Left renal cortex interstitium (tissue), 4 donors: ENCODE measurements around the gene CNOT11. TPM values are rescaled to one million over a fixed set of nuclear protein-coding genes. Genes with fewer than 3 reads are reported as not detected.

Source experiments
- DNase-seq, 4 donors: peaks; one replicate each; pipeline ENCODE4 v3.0.0-alpha.2; 2013; ENCODE audit warnings: low read depth in 4 of 4, low spot score in 2 of 4, missing footprints in 1 of 4
- polyA plus RNA-seq, 4 donors: library from polyadenylated mRNA; unstranded; fragments of 120-200 nt; gene quantifications; one replicate each; pipeline ENCODE4 v1.2.1, GENCODE V29; 2013; ENCODE audit not compliant: insufficient read length in 4 of 4

Gene CNOT11
- polyA plus RNA-seq, 4 donors = 47.1 to 61.8 (median 54.5) TPM

DNA sequence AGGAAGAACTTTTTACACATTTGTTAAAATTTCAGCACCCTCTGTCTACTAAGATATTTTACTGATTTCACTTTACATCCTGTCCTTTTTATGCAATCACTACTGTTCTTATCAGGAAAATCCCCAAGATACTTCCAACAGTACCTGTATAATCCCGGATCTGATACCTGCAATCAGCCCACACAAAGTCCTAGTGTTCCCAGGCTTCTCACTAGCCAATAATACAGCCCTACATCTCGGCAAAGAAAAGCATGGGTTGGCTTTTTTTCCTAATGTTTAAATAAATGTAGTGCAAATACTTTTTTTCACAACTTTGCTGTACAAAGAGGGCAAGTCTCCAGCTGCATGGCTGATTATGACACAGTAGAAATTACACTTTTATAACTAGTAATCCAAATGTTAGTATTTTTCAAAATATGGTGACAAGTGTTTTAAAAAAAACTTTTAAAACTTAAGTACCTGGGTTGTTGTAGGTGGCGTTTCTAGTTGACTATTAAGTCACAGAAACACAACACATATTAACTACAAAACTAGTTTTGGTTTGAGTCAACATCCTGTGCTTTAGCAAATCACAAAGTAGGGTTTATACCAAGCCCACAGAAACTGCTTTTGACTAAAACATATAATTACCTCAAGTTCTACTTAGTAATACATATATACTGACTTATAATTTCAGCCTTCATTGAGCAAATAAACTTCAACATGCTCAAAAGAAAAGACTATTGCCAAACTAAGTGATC is 19.5 kb downstream of the CNOT11 start:
- DNase-seq = no peak

DNA sequence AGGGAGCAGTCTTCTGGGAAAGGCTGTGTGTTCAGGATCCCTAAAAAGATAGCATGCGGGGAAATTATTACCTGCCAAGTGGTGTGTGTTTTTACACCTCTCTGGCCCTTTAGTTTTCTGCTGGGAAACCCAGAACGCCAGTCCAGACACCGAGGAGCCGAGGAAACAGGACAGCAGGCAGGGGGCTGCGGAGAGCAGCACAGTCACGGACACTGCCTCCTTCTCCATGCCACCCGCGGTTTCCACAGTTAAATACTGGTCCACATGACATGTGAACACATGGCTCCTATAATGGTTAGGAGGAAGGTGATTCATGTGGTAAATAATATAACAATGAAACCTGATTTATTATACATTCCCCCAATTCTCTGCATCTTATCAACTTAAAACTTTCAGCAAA is 20.4 kb downstream of the CNOT11 start:
- no peak for DNase-seq

DNA sequence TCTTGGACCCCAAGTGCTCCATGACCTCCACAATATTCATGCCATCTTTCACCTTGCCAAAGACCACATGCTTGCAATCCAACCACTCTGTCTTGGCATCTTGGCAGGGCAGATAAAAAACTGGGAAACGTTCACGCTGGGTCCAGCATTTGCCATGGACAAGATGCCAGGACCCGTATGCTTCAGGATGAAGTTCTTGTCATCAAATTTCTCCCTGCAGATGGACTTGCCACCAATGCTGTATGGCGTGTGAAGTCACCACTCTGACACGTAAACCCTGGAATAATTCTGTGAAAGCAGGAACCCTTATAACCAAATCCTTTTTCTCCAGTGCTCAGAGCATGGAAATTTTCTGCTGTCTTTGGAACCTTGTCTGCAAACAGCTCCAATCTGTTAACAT is 21.5 kb downstream of the CNOT11 start:
- no peak for DNase-seq

DNA sequence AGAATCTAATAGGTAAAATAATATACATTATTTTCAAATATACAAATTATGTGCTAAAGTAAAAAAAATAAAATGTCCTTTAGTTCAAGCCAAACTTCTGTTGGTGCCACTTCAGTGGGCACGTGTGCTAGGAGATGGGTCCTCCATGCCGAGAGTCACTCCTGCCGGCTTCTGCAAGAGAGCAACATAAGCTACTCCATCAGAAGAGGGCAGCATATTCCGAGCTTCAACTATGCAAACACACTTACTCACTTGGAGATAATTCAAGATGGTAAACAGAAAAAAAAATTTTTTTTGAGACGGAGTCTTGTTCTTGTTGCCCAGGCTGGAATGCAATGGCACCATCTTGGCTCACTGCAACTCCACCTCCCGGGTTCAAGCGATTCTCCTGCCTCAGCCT is 24.4 kb downstream of the CNOT11 start:
- DNase-seq = no peak

DNA sequence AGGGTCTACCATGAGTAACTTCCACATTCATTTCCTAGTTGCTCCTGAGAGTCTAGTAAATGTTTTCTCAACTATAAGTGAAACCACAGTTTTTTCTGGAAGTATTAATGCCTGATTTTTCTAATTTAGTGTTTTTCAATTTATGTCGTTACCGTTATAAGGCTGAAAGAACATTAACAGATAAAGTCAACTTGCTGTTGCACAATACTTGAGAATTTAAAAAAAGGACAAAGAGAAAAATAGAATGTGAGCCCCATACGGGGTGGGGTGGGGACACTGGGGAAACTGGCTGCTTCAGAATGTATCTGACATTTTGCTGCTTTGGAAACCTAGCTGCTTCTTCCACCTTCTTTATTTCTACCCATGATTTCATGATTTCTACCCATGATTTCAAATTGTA is 26.2 kb downstream of the CNOT11 start:
- DNase-seq = no peak

DNA sequence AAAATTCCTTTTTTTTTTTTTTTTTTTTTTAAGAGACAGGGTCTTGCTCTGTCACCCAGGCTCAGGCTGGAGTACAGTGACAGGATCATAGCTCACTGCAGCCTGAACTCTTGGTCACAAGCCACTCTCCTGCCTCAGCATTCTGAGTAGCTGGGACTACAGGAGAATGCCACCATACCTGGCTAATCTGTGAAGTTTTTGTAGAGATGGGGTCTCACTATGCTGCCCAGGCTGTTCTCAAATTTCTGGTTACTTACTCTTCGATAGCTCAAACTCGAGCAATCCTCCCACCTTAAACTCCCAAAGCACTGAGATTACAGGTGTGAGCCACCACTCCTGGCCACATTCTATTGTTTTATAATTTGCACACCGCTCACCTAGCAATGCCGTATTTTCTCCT is 28.8 kb downstream of the CNOT11 start:
- DNase-seq = no peak

DNA sequence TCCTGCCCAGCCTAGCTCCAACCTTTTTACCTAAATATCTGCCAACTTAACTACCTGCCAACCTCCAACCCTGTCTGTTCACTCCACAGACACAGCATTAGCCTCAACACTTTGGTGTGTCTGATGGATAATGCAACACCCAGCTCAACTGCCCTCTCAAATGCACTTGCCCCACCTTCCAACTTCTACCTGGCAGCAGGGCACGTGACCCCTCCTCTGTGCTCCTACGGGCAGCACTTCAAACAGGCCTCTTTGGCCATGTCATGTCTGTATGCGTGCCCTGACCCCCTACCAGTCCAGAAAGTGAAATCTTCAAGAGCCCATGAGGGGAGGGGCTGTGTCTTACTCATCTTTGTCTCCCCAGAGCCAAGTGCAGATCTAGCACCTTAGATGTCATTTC is 30.3 kb downstream of the CNOT11 start:
- DNase-seq = no peak

DNA sequence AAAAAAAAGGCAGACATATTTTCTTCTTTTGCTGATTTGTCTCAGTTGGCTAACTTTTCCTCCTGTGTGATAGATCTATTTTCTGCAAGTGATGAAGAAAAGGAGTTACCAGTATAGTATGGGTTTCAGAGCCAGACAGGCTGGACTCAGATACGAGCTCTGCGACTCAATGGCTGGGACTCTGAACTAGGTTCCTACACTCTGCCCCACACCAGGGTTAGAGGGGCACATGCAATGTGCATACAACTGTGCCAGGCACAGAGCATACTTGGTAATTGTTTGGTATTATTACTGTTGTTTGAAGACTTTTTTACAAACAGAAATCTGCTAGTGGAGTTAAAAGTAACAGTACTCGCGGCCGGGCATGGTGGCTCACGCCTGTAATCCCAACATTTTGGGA is 34.0 kb downstream of the CNOT11 start:
- DNase-seq = no peak

DNA sequence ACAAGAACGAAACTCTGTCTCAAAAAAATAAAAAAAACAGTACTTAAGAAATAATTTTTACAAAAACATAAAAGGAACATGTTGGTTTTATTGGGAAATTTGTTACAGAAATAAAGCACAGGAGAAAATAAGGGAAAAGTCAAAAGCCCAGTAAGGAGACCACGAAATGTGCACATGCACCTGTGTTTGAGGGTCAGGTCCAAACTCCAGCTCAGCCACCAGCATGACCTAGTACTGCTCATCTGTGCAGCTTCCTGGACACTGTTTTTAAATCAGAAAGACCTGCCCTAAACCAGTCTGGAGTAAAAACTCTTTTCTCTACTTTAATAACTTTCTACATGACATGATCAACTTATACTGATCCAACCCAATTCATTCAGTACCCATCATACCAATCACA is 34.6 kb downstream of the CNOT11 start:
- DNase-seq = no peak

DNA sequence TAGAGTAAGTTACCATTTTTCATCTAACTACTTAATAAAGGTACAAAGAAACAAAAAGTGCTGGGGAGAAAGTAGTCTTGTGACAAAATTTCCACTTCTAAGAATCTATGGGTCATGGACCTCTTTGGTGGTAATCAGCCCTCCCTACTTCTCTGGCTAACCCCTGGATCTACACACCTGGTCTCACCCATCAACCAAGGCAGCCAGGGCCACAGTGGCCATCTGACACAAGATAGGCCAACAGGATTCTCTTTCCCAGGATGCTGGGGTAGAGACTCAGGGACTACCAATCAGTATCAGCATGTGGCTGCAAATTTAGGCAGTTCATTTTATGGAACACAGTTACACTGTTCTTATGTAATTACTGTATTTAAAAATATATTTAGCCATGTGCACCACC is 38.0 kb downstream of the CNOT11 start:
- no peak for DNase-seq

DNA sequence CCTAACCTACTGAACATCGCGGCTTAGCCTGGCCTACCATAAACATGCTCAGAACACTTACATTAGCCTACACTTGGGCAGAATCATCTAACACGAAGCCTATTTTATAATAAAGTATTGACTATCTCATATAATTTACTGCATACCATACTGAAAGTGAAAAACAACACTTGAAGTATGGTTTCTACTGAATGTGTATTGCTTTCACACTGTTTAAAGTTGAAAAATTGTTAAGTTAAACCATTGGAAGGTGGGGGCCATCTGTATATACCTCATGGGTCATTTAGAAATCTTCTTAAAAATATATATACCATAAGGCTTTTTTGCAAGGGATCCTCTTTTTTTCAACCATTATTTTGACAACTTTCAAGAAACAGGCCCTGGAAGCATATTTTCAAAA is 39.3 kb downstream of the CNOT11 start:
- no peak for DNase-seq

DNA sequence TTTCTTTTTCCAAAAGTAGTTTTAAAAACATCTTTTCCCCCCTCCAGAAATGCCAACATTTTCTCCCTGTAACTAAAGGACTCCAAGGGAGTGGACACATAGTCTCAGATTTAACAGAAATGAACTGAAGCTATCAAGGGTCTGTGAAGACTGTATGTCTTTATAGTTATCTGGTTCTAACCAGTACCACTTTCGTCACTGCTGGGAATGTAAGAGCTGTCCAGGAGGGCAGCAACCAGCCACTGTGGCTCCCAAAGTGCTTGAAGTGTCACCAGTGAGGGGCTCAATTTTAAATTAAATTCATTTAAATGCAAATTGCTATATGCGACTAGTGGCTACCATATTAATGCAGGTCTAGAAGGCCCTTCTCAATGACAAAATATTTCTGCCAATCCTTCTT is 40.9 kb downstream of the CNOT11 start:
- no peak for DNase-seq

DNA sequence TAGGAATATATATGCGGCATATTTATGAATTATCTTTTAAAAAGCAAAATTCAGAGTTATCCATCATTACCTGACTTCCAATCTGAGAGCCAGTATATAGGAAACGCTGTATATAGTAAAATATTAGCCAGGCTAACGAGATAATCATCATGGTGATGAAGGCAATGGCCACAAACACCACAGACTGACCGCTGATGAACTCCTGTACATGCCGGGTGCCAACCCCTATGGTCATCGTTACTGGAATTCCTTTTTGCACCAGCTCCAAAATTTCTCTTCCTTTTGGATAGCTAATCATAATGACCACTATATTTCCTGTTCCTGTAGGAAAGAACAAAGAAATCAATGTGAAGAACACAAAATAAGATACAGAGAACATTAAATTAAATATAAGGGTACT is 42.2 kb downstream of the CNOT11 start:
- no peak for DNase-seq

DNA sequence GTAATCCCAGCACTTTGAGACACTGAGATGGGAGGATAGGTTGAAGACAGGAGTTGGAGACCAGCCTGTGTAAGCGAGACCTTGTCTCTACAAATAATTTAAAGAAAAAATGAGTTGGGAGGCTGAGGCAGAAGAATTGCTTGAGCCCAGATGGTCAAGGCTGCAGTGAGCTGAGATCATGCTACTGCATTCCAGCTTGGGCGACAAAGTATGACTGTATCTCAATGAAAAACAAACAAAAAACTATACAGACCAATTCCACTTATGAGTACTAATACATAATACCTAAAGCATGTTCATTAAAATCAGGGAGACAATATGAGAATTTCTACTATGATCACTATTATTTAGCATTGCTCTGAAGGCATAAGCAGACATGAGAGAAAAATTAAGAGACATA is 43.2 kb downstream of the CNOT11 start:
- no peak for DNase-seq

DNA sequence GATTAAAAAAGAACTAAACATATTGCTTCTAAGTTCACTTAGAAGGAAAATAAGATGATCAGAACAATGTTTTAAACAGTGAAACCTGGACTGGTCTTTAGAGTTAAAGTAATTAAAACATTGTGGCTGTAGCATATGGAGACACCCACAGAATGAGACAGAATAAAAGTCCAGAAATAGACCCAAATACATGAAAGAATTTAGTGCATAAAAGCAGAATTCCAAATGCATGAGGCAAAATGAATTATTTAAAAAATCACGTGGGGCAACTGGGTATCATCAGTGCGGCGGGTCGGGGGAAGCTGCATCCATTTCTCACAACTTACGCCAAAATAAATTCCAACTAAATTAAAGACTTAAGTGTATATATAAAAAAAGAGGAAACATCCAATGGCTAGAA is 43.7 kb downstream of the CNOT11 start:
- no peak for DNase-seq

DNA sequence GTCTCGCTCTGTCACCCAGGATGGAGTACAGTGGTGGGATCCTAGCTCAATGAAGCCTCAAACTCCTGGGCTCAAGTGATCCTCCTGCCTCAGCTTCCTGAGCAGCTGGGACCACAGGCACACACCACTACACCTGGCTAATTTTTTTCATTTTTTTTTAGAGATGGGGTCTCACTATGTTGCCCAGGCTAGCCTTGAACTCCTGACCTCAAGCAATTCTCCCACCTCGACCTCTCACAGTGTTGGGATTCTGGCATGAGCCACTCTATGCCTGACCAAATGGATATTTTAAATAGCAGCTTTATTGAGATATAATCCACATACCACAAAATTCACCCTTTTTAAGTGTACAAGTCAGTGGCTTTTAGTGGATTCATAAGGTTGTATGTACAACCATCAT is 44.7 kb downstream of the CNOT11 start:
- no peak for DNase-seq

DNA sequence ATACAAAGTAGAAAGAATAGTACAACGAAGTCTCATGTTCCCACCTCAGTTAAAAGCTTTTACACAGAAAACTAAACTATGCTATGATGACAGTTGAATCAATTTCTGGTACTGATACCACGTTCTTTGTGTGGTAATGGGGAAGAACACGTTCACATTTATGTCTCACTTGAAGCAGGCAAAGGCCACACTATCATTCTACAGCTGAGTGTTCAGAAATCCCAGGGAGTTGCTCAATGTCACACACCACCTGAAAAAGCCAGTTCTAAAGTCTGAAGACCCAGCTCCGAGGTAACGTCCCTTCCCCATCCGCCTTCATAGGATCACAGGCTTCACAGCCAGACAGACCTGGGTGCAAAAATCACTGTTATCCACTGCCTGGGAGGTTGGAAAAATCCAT is 46.9 kb downstream of the CNOT11 start:
- no peak for DNase-seq

DNA sequence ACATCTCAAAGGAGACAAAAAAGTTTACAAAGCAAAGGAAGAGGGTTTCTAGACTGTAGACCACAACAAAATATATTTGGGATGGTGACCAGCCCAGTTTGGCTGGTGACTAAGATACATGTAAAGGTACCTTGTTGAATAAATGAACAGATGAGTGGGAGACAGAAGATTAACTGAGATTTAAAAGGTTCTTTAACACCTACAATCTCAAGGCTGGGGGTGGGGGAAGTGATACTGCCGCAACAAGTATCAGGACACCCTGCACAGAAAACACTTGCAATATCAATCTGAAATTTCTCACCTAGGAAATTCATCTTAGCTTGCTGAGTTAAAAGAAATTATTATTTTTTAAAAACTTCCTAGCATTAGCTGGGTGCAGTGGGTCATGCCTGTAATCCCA is 47.5 kb downstream of the CNOT11 start:
- no peak for DNase-seq

DNA sequence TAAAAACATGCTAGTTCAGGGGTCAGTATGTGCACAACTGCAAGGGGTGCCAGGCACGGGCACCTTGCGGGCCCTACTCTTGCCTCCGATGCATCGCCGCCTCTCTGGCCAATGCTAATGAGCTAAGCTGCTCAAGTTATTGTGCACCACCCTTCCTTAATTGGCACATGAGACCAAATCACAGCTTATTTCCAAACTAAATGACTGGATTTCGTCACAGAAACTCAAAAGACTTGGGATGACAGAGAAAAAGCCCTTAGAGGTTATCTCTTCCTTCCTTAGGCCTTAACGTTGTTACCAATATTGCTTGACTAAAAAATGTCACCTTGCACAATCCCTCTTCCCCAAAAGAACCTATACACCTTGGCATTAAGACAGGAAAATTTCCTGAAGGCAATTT is 48.1 kb downstream of the CNOT11 start:
- no peak for DNase-seq

DNA sequence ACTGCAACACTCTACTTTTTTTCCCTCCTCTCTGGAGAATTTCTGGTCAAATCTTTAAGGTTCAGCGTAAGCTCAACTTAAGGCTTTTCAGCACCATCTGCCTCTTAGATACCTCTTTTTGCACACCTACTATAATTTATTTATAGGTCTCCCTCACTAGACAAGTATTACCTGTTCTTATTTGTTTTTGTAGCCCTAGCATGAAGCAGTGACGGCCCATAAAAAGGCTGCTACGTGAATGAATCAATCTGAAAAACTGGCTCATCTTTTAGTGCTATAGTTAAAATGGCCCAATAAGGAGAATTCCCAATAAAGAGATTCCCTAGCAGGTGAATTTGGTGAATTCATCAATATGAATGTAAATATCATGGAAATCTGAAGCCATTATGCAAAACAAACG is 49.3 kb downstream of the CNOT11 start:
- DNase-seq = no peak

DNA sequence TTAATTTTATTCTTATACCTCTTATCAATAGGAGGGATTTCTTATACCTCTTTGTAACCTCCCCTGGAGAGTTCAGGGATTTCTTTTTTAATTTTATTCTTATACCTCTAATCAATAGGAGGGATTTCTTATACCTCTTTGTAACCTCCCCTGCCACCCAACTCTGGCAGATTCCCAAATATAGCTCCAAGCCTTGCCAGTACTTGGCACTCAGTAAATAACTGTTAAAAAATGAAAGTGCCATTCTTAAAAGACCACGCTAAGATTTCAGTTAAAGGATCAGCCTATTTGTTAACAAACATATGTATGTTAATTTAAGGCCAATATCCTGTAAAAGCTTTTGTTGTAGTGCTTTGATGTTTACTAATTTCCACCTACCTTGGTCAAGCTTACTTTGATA is 51.0 kb downstream of the CNOT11 start:
- no peak for DNase-seq

DNA sequence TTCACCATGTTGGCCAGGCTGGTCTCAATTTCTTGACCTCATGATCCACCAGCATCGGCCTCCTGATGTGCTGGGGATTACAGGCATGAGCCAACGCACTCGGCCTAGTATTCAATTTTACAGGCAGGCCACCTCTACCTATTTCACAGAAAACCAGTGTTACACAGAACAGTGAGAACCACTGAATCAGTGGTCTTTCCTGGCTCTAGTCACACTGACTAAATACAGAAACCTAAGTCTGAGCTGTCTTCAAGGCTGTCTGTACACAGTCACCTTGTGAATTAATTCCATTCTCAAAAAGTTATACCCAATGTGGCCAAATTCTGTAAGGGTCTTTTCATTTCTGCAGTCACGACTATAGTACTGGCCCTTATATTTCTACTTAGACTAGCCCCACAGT is 52.3 kb downstream of the CNOT11 start:
- no peak for DNase-seq

DNA sequence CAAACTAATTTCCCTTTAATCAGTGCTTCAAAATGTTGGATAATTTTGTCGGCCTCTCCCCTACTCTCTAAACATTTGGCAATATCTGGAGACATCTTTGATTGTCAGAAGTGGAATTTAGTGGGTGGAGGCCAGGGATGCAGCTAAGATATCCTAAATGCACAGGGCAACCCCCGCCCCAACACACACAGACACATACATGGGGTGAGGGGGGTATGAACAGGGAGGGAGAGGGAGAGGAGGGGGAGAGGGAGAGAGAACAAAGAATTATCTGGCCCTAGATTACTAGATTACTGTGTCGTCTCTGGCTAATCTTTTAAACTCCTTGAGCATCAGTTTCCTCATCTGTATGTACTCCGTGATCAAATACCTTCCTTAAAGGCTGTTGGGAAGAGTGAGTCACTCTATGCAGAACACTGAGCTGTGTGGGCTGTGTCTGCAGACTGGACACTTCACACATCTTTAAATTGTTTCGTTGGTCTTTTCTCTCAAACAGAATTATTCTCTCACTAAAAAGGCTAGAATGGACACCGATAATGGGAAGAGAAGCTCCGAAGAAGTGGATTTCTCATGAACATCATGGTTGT is 52.9 kb downstream of the CNOT11 start:
- DNase-seq = no peak
